ENCODE data around the gene GPC5.

GPC5 gene

GRCh38 chr13:91725646-91726045, 327.2 kb downstream of the GPC5 start:
- FAIRE-seq, result no peak

- no peak for FAIRE-seq
These were observed 328.2 kb downstream of the GPC5 start for GRCh38 chr13:91726671-91727070.

- no peak for FAIRE-seq
These were observed 331.4 kb downstream of the GPC5 start for GRCh38 chr13:91729859-91730258.

GRCh38 chr13:91739751-91740150, 341.3 kb downstream of the GPC5 start:
- no peak for FAIRE-seq

- no peak for FAIRE-seq
These were observed 342.3 kb downstream of the GPC5 start for GRCh38 chr13:91740756-91741155.

- no peak for FAIRE-seq
These were observed 343.5 kb downstream of the GPC5 start for GRCh38 chr13:91741925-91742324.

- no peak for FAIRE-seq
These were observed 345.9 kb downstream of the GPC5 start for GRCh38 chr13:91744284-91744683.

- no peak for FAIRE-seq
These were observed 347.5 kb downstream of the GPC5 start for GRCh38 chr13:91745967-91746366.

- no peak for FAIRE-seq
These were observed 348.8 kb downstream of the GPC5 start for GRCh38 chr13:91747186-91747585.

GRCh38 chr13:91748416-91749089, 350.1 kb downstream of the GPC5 start:
- FAIRE-seq, result no peak

- FAIRE-seq, result no peak
These were observed 360.3 kb downstream of the GPC5 start for GRCh38 chr13:91758724-91759123.

- FAIRE-seq, result no peak
These were observed 364.5 kb downstream of the GPC5 start for GRCh38 chr13:91762957-91763356.

- no peak for FAIRE-seq
These were observed 366.1 kb downstream of the GPC5 start for GRCh38 chr13:91764527-91764926.

- no peak for FAIRE-seq
These were observed 369.2 kb downstream of the GPC5 start for GRCh38 chr13:91767651-91768050.

GRCh38 chr13:91768746-91769145, 370.3 kb downstream of the GPC5 start:
- no peak for FAIRE-seq

- FAIRE-seq, result no peak
These were observed 372.8 kb downstream of the GPC5 start for GRCh38 chr13:91771229-91771628.

- no peak for FAIRE-seq
These were observed 375.3 kb downstream of the GPC5 start for GRCh38 chr13:91773591-91774227.

- FAIRE-seq, result no peak
These were observed 376.0 kb downstream of the GPC5 start for GRCh38 chr13:91774397-91774796.

- no peak for FAIRE-seq
These were observed 378.3 kb downstream of the GPC5 start for GRCh38 chr13:91776611-91777193.

GRCh38 chr13:91778123-91778522, 379.7 kb downstream of the GPC5 start:
- FAIRE-seq, result no peak

- FAIRE-seq, result peak; percentile 70
These were observed 383.7 kb downstream of the GPC5 start for GRCh38 chr13:91781982-91782691.

GRCh38 chr13:91785431-91786119, 387.2 kb downstream of the GPC5 start:
- FAIRE-seq, result no peak

GRCh38 chr13:91792054-91792453, 393.6 kb downstream of the GPC5 start:
- FAIRE-seq, result no peak
